ENCODE results near the gene RNF208. TPM values are rescaled to one million over a fixed set of nuclear protein-coding genes. Genes with fewer than 3 reads are reported as not detected.

The RNF208 gene
- total RNA-seq, 1 donor from 2014 or later, result 4.3 TPM

- Histone ChIP-seq H3K9me3 (ENCODE audit: insufficient read depth, low read depth, low read length) (no peaks in the 10 kb centered on the region), H3K36me3 (ENCODE audit: insufficient read depth, low read length) (peaks cover 3% of the 10 kb centered on the region), H3K4me1 (ENCODE audit: insufficient read depth, low read length) (peaks cover 19% of the 10 kb centered on the region), H3K27me3 (ENCODE audit: insufficient read depth, low read length) (no peaks in the 10 kb centered on the region), H3K4me3 (ENCODE audit: insufficient read depth, low read depth, low read length) (no peak overlapping the region), H3K27ac (ENCODE audit: low read depth, low read length) (no peak overlapping the region), H3K79me2 (ENCODE audit: insufficient read depth, low read length) (peaks cover 55% of the 10 kb centered on the region), H4K20me1 (ENCODE audit: insufficient read depth, low read length) (peaks cover 46% of the 10 kb centered on the region), H3K4me2 (ENCODE audit: low read length) (no peak overlapping the region), H2AFZ (ENCODE audit: low read depth, low read length) (no peak overlapping the region), H3K9ac (ENCODE audit: low read length) (no peak overlapping the region)
- no peak overlapping the region for H3K27ac Mint-ChIP-seq (ENCODE audit: unreplicated experiment)
- H3K27me3 Mint-ChIP-seq (ENCODE audit: low read depth, unreplicated experiment), result no peaks in the 10 kb centered on the region
- H3K36me3 Mint-ChIP-seq (ENCODE audit: low read depth, unreplicated experiment), result peaks cover 10% of the 10 kb centered on the region
- no peaks in the 10 kb centered on the region for H3K9me3 Mint-ChIP-seq (ENCODE audit: unreplicated experiment)
- no peak overlapping the region for H3K4me3 Mint-ChIP-seq (ENCODE audit: unreplicated experiment)
- TF ChIP-seq EZH2 (IDR thresholded peaks at IDR 0.05; ENCODE audit: insufficient read depth, low read length), result no peak
- DNase-seq (ENCODE audit: low read depth) (no peak), FAIRE-seq (no peak)
- peaks cover 16% of the 10 kb centered on the region for H3K4me1 Mint-ChIP-seq (ENCODE audit: low read depth, unreplicated experiment)
Observed at GRCh38 chr9:137185921-137186320, 36.1 kb downstream of the RNF208 start.

GRCh38 chr9:137184881-137185660 is 37.0 kb downstream of the RNF208 start:
- Mint-ChIP-seq H3K4me3 (ENCODE audit: unreplicated experiment) (no peak overlapping the region), H3K4me1 (ENCODE audit: low read depth, unreplicated experiment) (peaks cover 15% of the 10 kb centered on the region), H3K9me3 (ENCODE audit: unreplicated experiment) (no peaks in the 10 kb centered on the region), H3K27me3 (ENCODE audit: low read depth, unreplicated experiment) (no peaks in the 10 kb centered on the region), H3K27ac (ENCODE audit: unreplicated experiment) (no peak overlapping the region), H3K36me3 (ENCODE audit: low read depth, unreplicated experiment) (peaks cover 10% of the 10 kb centered on the region)
- H3K79me2 ChIP-seq (ENCODE audit: insufficient read depth, low read length), result peaks cover 46% of the 10 kb centered on the region
- H3K27ac ChIP-seq (ENCODE audit: low read depth, low read length), result no peak overlapping the region
- H3K4me2 ChIP-seq (ENCODE audit: low read length), result no peak overlapping the region
- H3K4me3 ChIP-seq (ENCODE audit: insufficient read depth, low read depth, low read length), result no peak overlapping the region
- no peak for FAIRE-seq
- H3K27me3 ChIP-seq (ENCODE audit: insufficient read depth, low read length), result no peaks in the 10 kb centered on the region
- no peak for DNase-seq (ENCODE audit: low read depth)
- no peaks in the 10 kb centered on the region for H3K9me3 ChIP-seq (ENCODE audit: insufficient read depth, low read depth, low read length)
- H3K9ac ChIP-seq (ENCODE audit: low read length), result no peak overlapping the region
- peaks cover 3% of the 10 kb centered on the region for H3K36me3 ChIP-seq (ENCODE audit: insufficient read depth, low read length)
- H4K20me1 ChIP-seq (ENCODE audit: insufficient read depth, low read length), result peaks cover 37% of the 10 kb centered on the region
- TF ChIP-seq CTCF (IDR thresholded peaks at IDR 0.05; ENCODE audit: insufficient read depth, low read depth, low read length) (no peak), EZH2 (IDR thresholded peaks at IDR 0.05; ENCODE audit: insufficient read depth, low read length) (no peak)
- peaks cover 18% of the 10 kb centered on the region for H3K4me1 ChIP-seq (ENCODE audit: insufficient read depth, low read length)
- H2AFZ ChIP-seq (ENCODE audit: low read depth, low read length), result no peak overlapping the region

- H3K4me3 ChIP-seq (ENCODE audit: insufficient read depth, low read depth, low read length), result no peak overlapping the region
- Mint-ChIP-seq H3K27ac (ENCODE audit: unreplicated experiment) (no peak overlapping the region), H3K27me3 (ENCODE audit: low read depth, unreplicated experiment) (no peaks in the 10 kb centered on the region), H3K4me3 (ENCODE audit: unreplicated experiment) (no peak overlapping the region), H3K9me3 (ENCODE audit: unreplicated experiment) (no peaks in the 10 kb centered on the region), H3K36me3 (ENCODE audit: low read depth, unreplicated experiment) (peaks cover 14% of the 10 kb centered on the region), H3K4me1 (ENCODE audit: low read depth, unreplicated experiment) (peaks cover 13% of the 10 kb centered on the region)
- H3K9me3 ChIP-seq (ENCODE audit: insufficient read depth, low read depth, low read length), result no peaks in the 10 kb centered on the region
- TF ChIP-seq EZH2 (IDR thresholded peaks at IDR 0.05; ENCODE audit: insufficient read depth, low read length) (no peak), CTCF (IDR thresholded peaks at IDR 0.05; ENCODE audit: insufficient read depth, low read depth, low read length) (no peak)
- H3K27ac ChIP-seq (ENCODE audit: low read depth, low read length), result no peak overlapping the region
- H2AFZ ChIP-seq (ENCODE audit: low read depth, low read length), result no peak overlapping the region
- no peak overlapping the region for H3K4me2 ChIP-seq (ENCODE audit: low read length)
- DNase-seq (ENCODE audit: low read depth) (no peak), FAIRE-seq (no peak)
- peaks cover 31% of the 10 kb centered on the region for H4K20me1 ChIP-seq (ENCODE audit: insufficient read depth, low read length)
- peaks cover 3% of the 10 kb centered on the region for H3K36me3 ChIP-seq (ENCODE audit: insufficient read depth, low read length)
- no peaks in the 10 kb centered on the region for H3K27me3 ChIP-seq (ENCODE audit: insufficient read depth, low read length)
- no peak overlapping the region for H3K9ac ChIP-seq (ENCODE audit: low read length)
- H3K4me1 ChIP-seq (ENCODE audit: insufficient read depth, low read length), result peaks cover 9% of the 10 kb centered on the region
- peaks cover 37% of the 10 kb centered on the region for H3K79me2 ChIP-seq (ENCODE audit: insufficient read depth, low read length)
Observed at GRCh38 chr9:137183980-137184595, 38.0 kb downstream of the RNF208 start.
